B cell (primary cell): ENCODE results near the gene HOXC6. TPM values are rescaled to one million over a fixed set of nuclear protein-coding genes. Genes with fewer than 3 reads are reported as not detected.

Source experiments
- ATAC-seq: fragments of 200-7000 bp; cut with Tn5 transposase; one replicate; pipeline ENCODE4 v1.10.0; 2021; ENCODE audit warnings: low read depth, mild to moderate bottlenecking, moderate number of reproducible peaks, moderate library complexity
- CTCF ChIA-PET: fragments of 350-600 bp; sonication (Branson Sonifier 250); formaldehyde crosslinking; loops from one replicate; lab custom pipeline; 2021; ENCODE audit warnings: antibody characterized with exemption, inconsistent platforms; lab: Charles Lee
- POLR2A ChIA-PET: fragments of 350-600 bp; sonication (Branson Sonifier 250); formaldehyde crosslinking; loops from one replicate; lab custom pipeline; 2021; ENCODE audit warnings: antibody characterized with exemption; lab: Charles Lee
- DNase-seq: peaks from one replicate; pipeline ENCODE4 v3.0.0; 2013
- H2AFZ ChIP-seq: 2 replicates; pipeline ENCODE4 v1.6.1; 2012; ENCODE audit warnings: mild to moderate bottlenecking, low read depth, low read length; ENCODE audit not compliant: insufficient read depth, poor library complexity, severe bottlenecking
- H3K27ac ChIP-seq, 2 donors: 1 replicate in 1 of 2; 2 replicates in 1 of 2; pipeline ENCODE4 v1.5.1; 2012 to 2013; ENCODE audit warnings: low read length in 2 of 2, mild to moderate bottlenecking in 2 of 2, moderate library complexity in 1 of 2
- H3K27me3 ChIP-seq, 4 experiments: fragments of 200-600 bp in 1 of 4; sonication (generic) in 1 of 4; replicated peaks in 1 of 4; 1 replicate in 2 of 4; 2 replicates in 2 of 4; pipeline versions ENCODE4 v1.6.1 to v1.7.0; 2013 to 2016; ENCODE audit warnings: low read length in 3 of 4, mild to moderate bottlenecking in 2 of 4, mixed read lengths in 1 of 4, moderate library complexity in 1 of 4; ENCODE audit not compliant: insufficient read depth in 4 of 4, control insufficient read depth in 3 of 4; ENCODE audit errors: control extremely low read depth in 1 of 4
- H3K36me3 ChIP-seq, 2 experiments: replicated peaks in 1 of 2; 1 replicate in 1 of 2; 2 replicates in 1 of 2; pipeline versions ENCODE4 v1.6.1 to v1.7.1; 2013; ENCODE audit warnings: low read length in 1 of 2; ENCODE audit not compliant: insufficient read depth in 2 of 2, control insufficient read depth in 1 of 2; ENCODE audit errors: control extremely low read depth in 1 of 2, extremely low read depth in 1 of 2
- H3K4me1 ChIP-seq, 2 donors: fragments of 200-600 bp in 1 of 2; sonication (generic) in 1 of 2; 1 replicate in 1 of 2; 2 replicates in 1 of 2; pipeline versions ENCODE4 v1.5.1 to v1.6.1; 2013 to 2017; ENCODE audit warnings: low read length in 2 of 2; ENCODE audit not compliant: control insufficient read depth in 2 of 2, insufficient read depth in 2 of 2
- H3K4me2 ChIP-seq: replicated peaks from 2 replicates; pipeline ENCODE3; 2012; ENCODE audit warnings: mild to moderate bottlenecking, low read depth, low read length; ENCODE audit not compliant: poor library complexity, severe bottlenecking
- H3K4me3 ChIP-seq, 5 experiments: fragments of 200-600 bp in 1 of 5; sonication (generic) in 1 of 5; 1 replicate in 3 of 5; 2 replicates in 2 of 5; pipeline versions ENCODE4 v1.5.1 to v1.7.0; 2011 to 2016; ENCODE audit warnings: low read length in 4 of 5, mild to moderate bottlenecking in 4 of 5, low read depth in 2 of 5, control low read depth in 1 of 5, moderate library complexity in 1 of 5; ENCODE audit not compliant: insufficient read depth in 1 of 5; ENCODE audit errors: control extremely low read depth in 1 of 5, extremely low read depth in 1 of 5
- H3K79me2 ChIP-seq: fragments of 200-600 bp; sonication (generic); one replicate; pipeline ENCODE4 v1.6.0; 2016; ENCODE audit warnings: low read length; ENCODE audit not compliant: control insufficient read depth, insufficient read depth
- H3K9ac ChIP-seq: fragments of 200-600 bp; sonication (generic); 2 replicates; pipeline ENCODE4 v1.6.1; 2017; ENCODE audit warnings: mild to moderate bottlenecking, low read length, moderate library complexity
- H3K9me3 ChIP-seq, 3 donors: one replicate each; pipeline versions ENCODE4 v1.6.1 to v1.7.1; 2013; ENCODE audit warnings: low read length in 2 of 3; ENCODE audit not compliant: control insufficient read depth in 2 of 3, insufficient read depth in 1 of 3; ENCODE audit errors: control extremely low read depth in 1 of 3
- H4K20me1 ChIP-seq: 2 replicates; pipeline ENCODE4 v1.6.0; 2012; ENCODE audit warnings: mild to moderate bottlenecking, low read length; ENCODE audit not compliant: insufficient read depth, control insufficient read depth, poor library complexity, severe bottlenecking
- H3K27ac Mint-ChIP-seq: one replicate; pipeline ENCODE4 v1.8.0; 2021; ENCODE audit warnings: mixed read lengths
- H3K27me3 Mint-ChIP-seq: one replicate; pipeline ENCODE4 v1.8.0; 2021; ENCODE audit warnings: mixed read lengths
- H3K4me1 Mint-ChIP-seq: one replicate; pipeline ENCODE4 v1.8.0; 2021; ENCODE audit warnings: mixed read lengths
- H3K4me3 Mint-ChIP-seq: one replicate; pipeline ENCODE4 v1.8.0; 2021; ENCODE audit warnings: mixed read lengths
- H3K9me3 Mint-ChIP-seq: one replicate; pipeline ENCODE4 v1.8.0; 2022; ENCODE audit warnings: mixed read lengths; ENCODE audit not compliant: insufficient read depth
- CTCF ChIP-seq: fragments of 200-600 bp; IDR thresholded peaks from one replicate; pipeline ENCODE4 v1.8.0; 2022; ENCODE audit warnings: antibody characterized with exemption, mild to moderate bottlenecking
- EZH2 ChIP-seq: IDR thresholded peaks from 2 replicates; pipeline ENCODE4 v1.6.1; 2012; ENCODE audit warnings: borderline replicate concordance, low read depth, mild to moderate bottlenecking, moderate library complexity, low read length; ENCODE audit not compliant: insufficient read depth, poor library complexity, severe bottlenecking
- WGBS: methylation state at CpG from one replicate; pipeline ENCODE4 v1.1.5; 2013; ENCODE audit warnings: missing lambda C conversion rate; ENCODE audit not compliant: insufficient coverage; 5-methylcytosine and 5-hydroxymethylcytosine counted together
- intact Hi-C: fragments of 100-400 bp; cut with micrococcal nuclease; formaldehyde crosslinking; loops from one replicate; pipeline ENCODE4 v1.10.0; 2022
- polyA plus RNA-seq: library from polyadenylated mRNA; depleted of rRNA; stranded (reverse); fragments of >200 nt; gene quantifications from 2 replicates; pipeline ENCODE4 v1.2.3, GENCODE V29; 2012
- total RNA-seq, 2 donors: library from RNA; stranded (reverse); fragments of 120-200 nt in 1 of 2; gene quantifications; 1 replicate in 1 of 2; 2 replicates in 1 of 2; pipeline versions ENCODE4 v1.2.3 to v1.2.4, GENCODE V29; 2013 to 2022

HOXC6 gene
- total and polyA plus RNA-seq, 2 donors (not counting 1 experiment from before 2014, with no cell fraction given) = not detected

- intact Hi-C loops = loop anchor here (2.0 to 5.0 kb wide), 2 partner anchors 16 to 43 kb away; partner anchors contain the start of gene HOXC8
- TF ChIP-seq EZH2 (no peak), CTCF (no peak)
- no peak overlapping the region for H2AFZ ChIP-seq
- Mint-ChIP-seq H3K4me1 (peaks cover 48% of the 10 kb centered on the region), H3K9me3 (no peaks in the 10 kb centered on the region), H3K4me3 (no peak overlapping the region), H3K27me3 (peaks cover 69% of the 10 kb centered on the region), H3K27ac (no peak overlapping the region)
- H4K20me1 ChIP-seq = no peaks in the 10 kb centered on the region
- no peak overlapping the region for H3K9ac ChIP-seq
- ATAC-seq (no peak), DNase-seq (no peak)
- H3K4me1 ChIP-seq = peaks cover 48 to 54% of the 10 kb centered on the region in 2 donors
- no peaks in the 10 kb centered on the region for H3K79me2 ChIP-seq
- no peak overlapping the region for H3K4me3 ChIP-seq
- no peaks in the 10 kb centered on the region for H3K36me3 ChIP-seq
- no peak overlapping the region for H3K27ac ChIP-seq
- H3K9me3 ChIP-seq = peaks cover 0 to 46% (median 2%) of the 10 kb centered on the region in 3 donors
- peaks cover under 1 to 88% (median 67%) of the 10 kb centered on the region in 4 experiments for H3K27me3 ChIP-seq
- ChIA-PET POLR2A (no interaction called here), CTCF (interaction anchor here (0.9 to 4.5 kb wide), 5 partner anchors 18 to 166 kb away, joined by 3 to 37 read pairs (median 5); partner anchors contain the start of gene HOXC5)
- no peak overlapping the region for H3K4me2 ChIP-seq
- WGBS = 31% methylated on average over 2 of the region's 2 CpGs
These were observed 22.2 kb downstream of the HOXC6 start for GRCh38 chr12:54050482-54050810.

DNA sequence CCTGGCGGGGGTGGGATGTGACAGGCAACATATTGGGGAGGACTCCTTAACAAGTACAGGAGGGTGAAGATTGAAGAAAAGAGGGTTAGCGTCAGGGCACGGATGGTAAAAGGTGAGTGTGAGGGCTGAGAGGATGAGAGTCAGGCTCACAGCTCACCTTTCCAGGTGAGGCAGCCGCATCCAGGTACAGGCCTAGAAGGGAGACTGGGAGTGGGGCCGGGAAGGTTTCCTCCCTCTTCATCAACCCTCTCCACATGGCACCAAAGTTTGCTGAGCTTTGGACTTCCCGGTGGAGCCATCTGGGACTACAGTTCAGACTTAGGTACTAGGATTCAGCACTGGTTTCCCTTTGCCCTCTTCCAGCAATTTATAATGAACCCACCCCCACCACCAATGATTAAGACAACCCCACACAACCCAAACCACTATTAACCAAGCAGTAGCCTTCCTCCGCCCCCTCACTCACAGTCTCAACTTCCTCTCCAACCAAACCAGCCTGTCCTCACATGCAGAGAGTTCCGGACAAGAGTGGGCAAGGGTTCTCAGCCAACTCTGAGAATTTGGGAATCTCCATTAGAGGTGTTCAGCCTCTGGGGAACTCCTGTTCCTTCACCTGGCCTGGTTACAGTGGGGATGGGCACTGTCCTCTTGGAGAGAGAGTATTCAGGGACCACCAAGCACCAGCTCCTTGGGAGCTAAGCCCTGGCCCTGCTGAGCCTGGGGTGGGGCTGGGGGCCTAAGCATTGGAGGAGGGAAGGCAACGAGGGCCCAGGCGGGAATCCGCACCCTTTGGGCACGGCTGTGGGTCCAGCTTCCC lies 23.0 kb downstream of the HOXC6 start:
- Histone ChIP-seq H3K27me3 (peaks cover 0 to 84% (median 60%) of the 10 kb centered on the region in 4 experiments), H3K4me2 (peak overlapping the region; percentile 73), H3K9ac (no peak overlapping the region), H2AFZ (no peak overlapping the region), H3K4me1 (peaks cover 48 to 54% of the 10 kb centered on the region in 2 donors), H3K79me2 (no peaks in the 10 kb centered on the region), H3K27ac (no peak overlapping the region), H3K4me3 (no peak overlapping the region), H3K36me3 (no peaks in the 10 kb centered on the region), H4K20me1 (no peaks in the 10 kb centered on the region), H3K9me3 (peaks cover 0 to 46% (median 2%) of the 10 kb centered on the region in 3 donors)
- peak overlapping the region; percentile 29 for H3K4me3 Mint-ChIP-seq
- intact Hi-C loops = loop anchor here (2.0 to 5.0 kb wide), 2 partner anchors 16 to 44 kb away; partner anchors contain the start of gene HOXC8
- peaks cover 52% of the 10 kb centered on the region for H3K4me1 Mint-ChIP-seq
- H3K27me3 Mint-ChIP-seq = peaks cover 65% of the 10 kb centered on the region
- TF ChIP-seq EZH2 (no peak), CTCF (no peak)
- H3K9me3 Mint-ChIP-seq = no peaks in the 10 kb centered on the region
- ChIA-PET CTCF (interaction anchor here (0.9 to 4.5 kb wide), 6 partner anchors 19 to 156 kb away, joined by 3 to 37 read pairs (median 6); partner anchors contain the start of gene HOXC5), POLR2A (interaction anchor here (1.2 kb wide), 1 partner anchor 138 kb away, joined by 3 read pairs; no protein-coding TSS in a partner anchor)
- H3K27ac Mint-ChIP-seq = peak overlapping the region; percentile 28
- 26% methylated on average over 6 of the region's 12 CpGs for WGBS
- peak; percentile 36 for DNase-seq
- no peak for ATAC-seq
